Dedifferentiated amniotic fluid mesenchymal stem cell (primary cell): ENCODE measurements around the gene PHOX2A.

Experiments used
- DNase-seq: peaks from one replicate; pipeline ENCODE4 v3.0.0-alpha.2; 2016; ENCODE audit errors: extremely low spot score

The PHOX2A gene

GRCh38 chr11:72249961-72250360, 6.0 kb upstream of the PHOX2A start:
- no peak for DNase-seq

- no peak for DNase-seq
These were observed 3.6 kb upstream of the PHOX2A start for GRCh38 chr11:72247584-72247983.

- DNase-seq, result no peak
These were observed 1.4 kb upstream of the PHOX2A start for GRCh38 chr11:72245263-72245816.

GRCh38 chr11:72244361-72245262, 636 bp upstream of the PHOX2A start:
- no peak for DNase-seq

GRCh38 chr11:72243173-72244059, 560 bp downstream of the PHOX2A start:
- no peak for DNase-seq

- DNase-seq, result no peak
These were observed 1.8 kb downstream of the PHOX2A start for GRCh38 chr11:72242141-72242540.

GRCh38 chr11:72241291-72241781, 2.6 kb downstream of the PHOX2A start:
- DNase-seq, result no peak

GRCh38 chr11:72240461-72241290, 3.3 kb downstream of the PHOX2A start:
- DNase-seq, result no peak

- no peak for DNase-seq
These were observed 4.0 kb downstream of the PHOX2A start for GRCh38 chr11:72239849-72240460.

- no peak for DNase-seq
These were observed 4.6 kb downstream of the PHOX2A start for GRCh38 chr11:72239313-72239848.

- DNase-seq, result no peak
These were observed 5.3 kb downstream of the PHOX2A start for GRCh38 chr11:72238492-72239312.

- no peak for DNase-seq
These were observed 5.9 kb downstream of the PHOX2A start for GRCh38 chr11:72238040-72238450.

- DNase-seq, result no peak
These were observed 6.7 kb downstream of the PHOX2A start for GRCh38 chr11:72237112-72237931.

- DNase-seq, result no peak
These were observed 7.2 kb downstream of the PHOX2A start for GRCh38 chr11:72236774-72237111.

GRCh38 chr11:72236083-72236697, 7.8 kb downstream of the PHOX2A start:
- no peak for DNase-seq

- DNase-seq, result no peak
These were observed 8.5 kb downstream of the PHOX2A start for GRCh38 chr11:72235351-72236057.

- no peak for DNase-seq
These were observed 9.1 kb downstream of the PHOX2A start for GRCh38 chr11:72234920-72235319.

- no peak for DNase-seq
These were observed 9.5 kb downstream of the PHOX2A start for GRCh38 chr11:72234514-72234830.
